GM10847 (cell line): ENCODE measurements around the gene GBX2.

Source experiments
- POLR2A ChIP-seq: IDR thresholded peaks from 2 replicates; pipeline ENCODE4 v1.6.1; 2011; ENCODE audit not compliant: insufficient read length; ENCODE audit errors: extremely low read depth

The GBX2 gene

DNA sequence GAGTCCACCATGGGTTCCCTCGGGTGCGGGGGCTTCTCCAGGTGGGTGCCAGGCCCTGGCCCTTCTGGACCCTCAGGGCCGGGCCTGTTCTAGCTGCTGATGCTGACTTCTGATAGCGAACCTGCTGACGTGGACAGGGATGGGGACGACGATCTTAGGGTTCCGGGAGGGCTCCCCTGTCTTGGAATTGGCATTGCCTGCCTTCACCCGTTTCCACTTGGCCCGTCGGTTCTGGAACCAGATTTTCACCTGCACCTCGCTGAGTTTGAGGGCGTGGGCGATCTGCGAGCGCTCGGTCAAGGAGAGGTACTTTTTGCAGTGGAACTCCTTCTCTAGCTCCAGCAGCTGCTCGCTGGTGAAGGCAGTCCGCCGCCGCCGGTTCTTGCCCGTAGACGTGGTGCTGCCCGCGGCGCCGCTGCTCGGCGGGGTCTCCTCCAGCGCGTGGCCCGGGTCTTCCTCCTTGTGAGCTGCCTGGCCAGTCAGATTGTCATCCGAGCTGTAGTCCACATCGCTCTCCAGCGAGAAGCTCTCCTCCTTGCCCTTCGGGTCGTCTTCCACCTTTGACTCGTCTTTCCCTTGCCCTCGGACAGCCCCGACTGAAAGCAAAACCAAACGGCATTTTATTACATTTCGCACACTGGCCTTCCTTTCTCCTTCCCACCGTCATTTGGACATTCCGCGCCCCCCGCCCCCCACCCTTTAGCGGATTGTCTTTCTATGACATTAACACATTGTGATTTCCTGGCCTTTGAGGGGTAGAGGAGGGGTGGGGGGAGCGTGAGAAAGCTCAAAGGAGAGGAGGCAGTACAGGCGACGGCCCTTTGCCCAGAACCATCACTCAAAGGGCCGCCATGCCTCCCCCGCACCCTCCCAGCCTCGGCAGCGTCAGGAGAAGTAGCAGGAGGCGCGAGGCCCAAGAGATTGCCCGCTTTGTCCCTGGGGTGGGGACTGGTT, 2.1 kb downstream of the GBX2 start:
- no peak for TF ChIP-seq POLR2A

DNA sequence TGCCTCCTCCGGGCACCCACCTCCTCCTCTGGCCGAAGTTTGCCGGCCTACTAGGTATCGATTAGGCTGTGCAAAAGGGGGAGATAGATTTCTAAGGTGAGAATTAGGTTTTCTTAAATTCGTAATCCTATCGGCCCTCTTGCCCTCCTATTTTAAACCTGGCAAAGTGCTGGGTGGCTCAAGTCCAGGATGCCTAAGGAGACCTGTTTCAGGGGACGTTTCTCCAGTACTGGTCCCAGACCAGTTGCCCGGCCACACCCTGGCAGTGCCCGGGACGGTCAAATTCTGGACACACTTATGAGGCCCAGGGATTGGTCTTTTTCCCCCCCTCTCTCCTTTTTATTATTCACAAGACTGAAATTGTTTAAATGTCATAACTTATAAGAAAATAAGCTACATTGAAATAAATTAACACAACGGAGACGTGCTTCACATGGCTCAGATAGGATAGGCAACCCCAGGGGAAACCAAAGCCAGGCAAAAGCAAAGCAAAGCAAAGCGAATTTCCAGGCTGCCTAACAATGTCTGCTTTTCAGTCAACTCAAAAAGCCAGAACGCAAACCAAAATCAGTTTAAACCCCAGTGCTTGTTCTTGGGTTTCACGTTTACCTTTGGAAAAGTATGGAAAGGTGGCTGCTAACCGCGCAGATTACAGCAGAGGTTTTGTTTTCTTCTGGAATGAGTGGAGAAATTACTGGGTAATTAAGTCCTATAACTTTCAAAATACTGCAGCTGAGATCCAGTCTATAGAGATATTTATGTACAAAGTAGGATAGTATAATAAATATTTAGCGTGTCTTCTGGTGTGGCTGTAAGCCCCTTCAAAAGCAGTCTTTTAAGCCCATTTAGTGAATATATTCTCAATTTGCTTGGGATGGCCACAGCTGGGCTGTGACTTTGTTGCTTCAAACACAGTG, 3.0 kb downstream of the GBX2 start:
- TF ChIP-seq POLR2A: no peak

DNA sequence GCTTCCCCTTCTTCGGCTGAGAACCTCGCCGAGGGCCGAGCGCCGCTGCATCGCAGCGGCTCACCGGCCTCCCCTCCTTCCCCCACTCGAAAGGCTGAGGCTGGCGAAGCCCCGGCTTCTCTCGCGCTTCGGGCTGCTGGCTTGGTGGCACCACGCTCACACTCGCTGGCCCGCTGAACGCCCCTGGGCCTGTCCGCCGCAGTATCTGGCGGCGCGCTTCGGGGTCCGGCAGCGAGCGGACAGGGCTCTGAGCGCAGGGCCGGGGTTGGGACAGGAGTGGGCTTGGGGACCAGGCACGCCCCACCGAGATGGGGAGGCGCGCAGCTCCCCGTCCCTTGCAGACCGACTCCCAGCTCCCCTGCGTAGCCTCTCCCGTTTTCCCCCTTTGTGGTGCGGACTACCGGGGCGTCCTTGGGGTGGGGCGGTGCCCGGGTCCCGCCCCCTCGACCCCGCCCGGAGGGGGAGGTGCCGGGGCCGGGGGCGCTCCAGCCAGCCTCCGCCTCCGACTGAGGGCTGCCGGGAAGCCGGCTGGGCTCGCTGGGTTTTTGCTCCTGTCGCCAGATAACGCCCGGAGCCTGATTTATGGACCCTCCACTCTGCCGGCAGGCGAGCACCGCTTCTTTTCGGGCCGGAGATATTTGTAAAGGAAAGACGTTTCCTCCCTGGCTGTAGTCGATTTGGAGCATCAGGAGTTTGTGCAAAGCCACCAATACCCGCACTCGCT, 3.8 kb downstream of the GBX2 start:
- TF ChIP-seq POLR2A: no peak

DNA sequence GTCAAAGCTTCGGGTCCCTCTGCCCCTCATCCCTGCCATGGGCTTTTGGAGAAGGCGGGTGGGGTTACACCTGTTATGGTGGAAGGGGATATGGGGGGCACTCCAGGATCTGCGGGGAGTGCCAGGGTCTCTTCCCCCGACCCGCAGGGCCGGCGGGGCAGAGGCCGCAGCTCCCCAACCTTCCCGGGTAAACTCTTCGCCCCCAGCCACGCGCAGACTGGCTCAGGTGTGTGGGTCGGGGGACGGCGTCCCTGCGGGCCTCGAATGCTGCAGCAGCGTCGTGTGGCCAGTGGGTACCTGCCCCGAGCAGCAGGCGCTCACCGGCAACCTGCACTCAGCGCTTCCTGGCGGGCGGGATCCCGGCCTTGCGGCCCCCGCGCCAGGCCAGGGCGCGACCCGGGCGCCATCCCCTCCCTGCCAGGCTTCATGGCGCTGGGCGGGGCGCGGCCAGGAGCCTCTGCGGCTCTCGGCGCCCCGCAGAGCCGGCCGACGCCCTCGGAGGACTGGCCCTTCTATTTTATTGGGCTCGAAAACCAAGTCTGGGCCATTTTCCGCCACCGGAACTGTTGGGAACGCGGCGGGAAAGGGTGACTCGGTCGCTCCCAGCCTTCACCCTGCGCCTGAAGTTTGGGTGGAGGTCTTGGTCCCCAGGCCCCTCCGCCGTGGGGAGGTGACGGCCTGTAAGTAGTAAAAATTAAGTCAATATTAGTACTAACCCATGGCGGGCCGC, 4.5 kb downstream of the GBX2 start:
- no peak for TF ChIP-seq POLR2A

DNA sequence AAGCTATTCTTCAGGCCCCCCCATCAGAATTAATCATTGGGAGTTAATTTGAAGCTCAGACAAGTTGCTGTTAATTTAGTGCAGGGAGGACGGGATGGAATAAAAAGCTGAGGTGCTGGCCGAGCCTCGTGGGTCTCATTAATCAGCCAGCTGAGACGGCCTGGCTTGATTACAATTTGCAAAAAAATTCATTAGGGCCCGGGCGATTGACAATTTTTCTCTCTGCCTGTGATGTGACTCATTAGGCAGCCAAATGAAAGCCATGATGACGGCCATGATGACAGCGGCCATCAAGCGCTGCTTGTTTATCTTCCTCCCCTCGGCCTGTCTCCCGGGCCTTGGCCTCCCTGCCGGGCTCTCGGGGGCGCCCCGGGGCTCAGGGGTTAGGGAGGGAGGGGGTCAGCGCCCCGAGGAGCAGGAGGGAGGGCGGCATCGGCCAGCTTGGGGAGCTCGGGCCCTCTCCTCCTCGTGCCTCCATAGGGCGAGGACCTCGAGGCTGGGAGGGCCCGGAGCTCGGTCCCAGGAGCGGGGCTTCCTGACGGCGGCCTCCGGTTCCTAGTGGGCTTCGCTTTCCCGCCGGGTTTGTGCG, 5.2 kb downstream of the GBX2 start:
- TF ChIP-seq POLR2A: no peak

DNA sequence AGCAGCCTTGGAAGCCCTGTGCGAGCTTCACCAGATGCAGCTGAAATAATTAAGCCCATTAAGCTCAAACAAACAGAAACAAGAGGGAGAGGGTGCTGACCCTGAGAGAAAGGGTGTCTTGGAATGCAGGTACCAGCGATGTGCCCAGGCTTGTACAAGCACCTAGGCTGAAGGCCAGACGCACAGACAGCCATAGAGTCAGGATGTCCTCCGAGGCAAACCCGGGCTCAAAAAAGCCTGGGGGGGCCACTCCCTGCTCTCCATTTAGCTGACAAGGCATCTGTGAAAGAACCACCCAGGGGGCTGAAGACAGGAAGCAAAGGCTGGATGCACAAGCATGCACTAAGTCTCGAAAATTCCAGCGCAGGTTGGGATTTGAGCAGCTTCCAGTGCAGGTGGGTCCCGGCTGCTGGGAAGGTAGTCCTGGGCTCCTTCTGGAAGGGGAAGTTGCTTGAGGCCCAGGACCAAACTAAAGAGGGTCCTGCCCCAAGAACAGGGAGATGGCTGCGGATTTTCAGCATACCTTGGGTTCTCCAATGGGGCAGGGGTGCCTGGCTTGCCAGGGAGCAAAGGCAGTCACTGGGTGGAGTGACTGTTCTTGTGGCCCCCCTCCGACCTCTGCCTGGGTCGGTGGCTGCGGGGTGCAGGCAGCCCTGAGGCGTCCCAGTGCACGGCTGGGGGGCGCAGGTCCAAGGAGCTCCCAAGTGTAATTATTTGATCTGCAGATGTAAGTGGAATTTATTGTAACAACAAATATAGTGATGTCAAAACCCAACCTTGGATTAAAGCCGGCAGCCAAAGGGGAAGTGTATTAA, 5.9 kb downstream of the GBX2 start:
- TF ChIP-seq POLR2A: no peak

DNA sequence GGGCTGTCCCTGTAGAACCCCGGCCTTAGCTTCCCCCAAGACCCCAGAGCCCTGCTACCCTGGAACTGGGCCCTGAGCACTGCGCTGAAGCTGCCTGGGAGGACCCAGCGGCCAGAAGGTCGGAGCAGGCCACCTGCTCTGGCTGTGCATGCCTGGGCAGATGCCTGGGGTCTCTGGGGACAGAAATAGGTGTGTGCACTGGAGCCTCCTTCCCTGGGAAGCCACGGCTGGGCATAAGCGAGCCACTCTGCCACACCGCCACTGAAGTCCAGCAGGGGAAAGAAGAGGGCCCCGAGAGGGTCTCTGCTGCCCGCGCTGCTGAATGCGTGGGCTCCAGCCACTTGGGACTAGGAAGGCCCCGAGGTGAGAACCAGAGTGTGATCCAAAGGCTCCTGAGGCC, 6.7 kb downstream of the GBX2 start:
- no peak for TF ChIP-seq POLR2A

DNA sequence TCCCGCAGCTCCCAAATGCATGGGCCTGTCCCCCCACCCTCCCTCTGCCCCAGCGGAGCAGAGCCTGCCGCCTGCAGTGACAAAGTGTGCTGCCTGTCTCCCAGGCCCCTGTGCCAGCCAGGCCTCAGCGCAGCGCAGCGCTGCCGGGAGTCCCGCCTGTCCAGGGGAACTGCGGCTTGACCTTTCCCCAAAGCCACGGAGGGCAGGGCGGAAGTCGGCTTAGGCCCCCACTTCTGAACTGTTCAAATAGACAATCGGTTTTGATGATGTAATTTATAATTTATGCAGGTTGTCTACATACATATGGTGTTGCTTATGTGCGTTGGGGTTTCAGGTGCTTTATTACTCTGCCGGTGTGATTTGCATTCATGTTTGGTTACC, 7.1 kb downstream of the GBX2 start:
- no peak for TF ChIP-seq POLR2A

DNA sequence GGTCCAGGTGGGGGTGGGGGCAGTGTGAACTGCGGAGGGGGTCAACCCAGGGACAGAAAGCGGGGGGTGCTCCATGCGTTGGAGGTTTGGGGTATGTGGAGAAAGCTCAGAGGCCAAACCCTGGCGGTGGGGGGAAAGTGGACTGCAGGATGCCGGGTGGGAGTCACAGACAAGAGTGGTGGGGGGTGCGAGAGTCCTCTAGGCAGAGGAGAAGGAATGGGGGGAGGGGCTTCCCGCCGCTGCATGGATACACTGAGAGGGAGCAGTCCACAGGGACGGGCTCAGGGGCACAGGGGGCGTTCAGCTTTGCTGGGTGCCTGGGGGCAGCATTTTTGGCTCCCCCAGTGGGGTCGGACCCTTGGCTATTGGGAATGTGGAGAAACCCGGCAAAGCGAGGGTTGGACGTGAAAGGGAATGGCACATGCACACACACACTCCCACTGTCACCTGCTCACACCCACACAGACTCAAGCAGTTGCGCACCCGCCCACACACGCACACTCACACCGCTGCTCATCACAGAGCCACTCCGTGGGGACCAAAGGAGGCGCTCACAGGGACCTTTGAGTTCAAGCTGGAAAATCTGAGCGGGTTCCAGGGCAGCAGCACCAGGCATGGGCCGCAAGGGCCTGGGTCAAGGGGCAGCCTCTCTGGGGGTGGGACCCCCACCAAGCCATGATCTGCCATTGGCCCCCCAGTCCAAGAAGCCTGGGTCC, 7.7 kb downstream of the GBX2 start:
- no peak for TF ChIP-seq POLR2A

DNA sequence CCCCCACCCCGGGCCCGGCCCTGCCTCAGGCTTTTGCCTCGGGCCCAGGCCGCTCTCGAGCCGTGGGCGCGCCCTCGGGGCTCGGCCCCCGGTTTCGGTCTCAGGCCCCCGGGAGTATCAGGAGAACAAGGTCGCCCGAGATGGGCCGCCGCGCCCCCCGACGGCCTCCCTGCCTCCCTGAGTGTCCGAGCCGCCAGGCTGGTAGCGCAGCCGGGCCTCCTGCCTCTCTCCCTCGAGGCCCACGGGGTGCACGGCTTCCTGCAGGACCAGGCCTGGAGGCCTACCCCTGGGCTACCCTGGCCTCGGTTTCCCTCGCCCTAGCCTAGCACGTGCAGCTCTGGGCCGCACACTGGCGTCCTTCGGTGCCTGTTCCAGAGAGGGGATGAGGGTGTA, 8.4 kb downstream of the GBX2 start:
- TF ChIP-seq POLR2A: no peak

DNA sequence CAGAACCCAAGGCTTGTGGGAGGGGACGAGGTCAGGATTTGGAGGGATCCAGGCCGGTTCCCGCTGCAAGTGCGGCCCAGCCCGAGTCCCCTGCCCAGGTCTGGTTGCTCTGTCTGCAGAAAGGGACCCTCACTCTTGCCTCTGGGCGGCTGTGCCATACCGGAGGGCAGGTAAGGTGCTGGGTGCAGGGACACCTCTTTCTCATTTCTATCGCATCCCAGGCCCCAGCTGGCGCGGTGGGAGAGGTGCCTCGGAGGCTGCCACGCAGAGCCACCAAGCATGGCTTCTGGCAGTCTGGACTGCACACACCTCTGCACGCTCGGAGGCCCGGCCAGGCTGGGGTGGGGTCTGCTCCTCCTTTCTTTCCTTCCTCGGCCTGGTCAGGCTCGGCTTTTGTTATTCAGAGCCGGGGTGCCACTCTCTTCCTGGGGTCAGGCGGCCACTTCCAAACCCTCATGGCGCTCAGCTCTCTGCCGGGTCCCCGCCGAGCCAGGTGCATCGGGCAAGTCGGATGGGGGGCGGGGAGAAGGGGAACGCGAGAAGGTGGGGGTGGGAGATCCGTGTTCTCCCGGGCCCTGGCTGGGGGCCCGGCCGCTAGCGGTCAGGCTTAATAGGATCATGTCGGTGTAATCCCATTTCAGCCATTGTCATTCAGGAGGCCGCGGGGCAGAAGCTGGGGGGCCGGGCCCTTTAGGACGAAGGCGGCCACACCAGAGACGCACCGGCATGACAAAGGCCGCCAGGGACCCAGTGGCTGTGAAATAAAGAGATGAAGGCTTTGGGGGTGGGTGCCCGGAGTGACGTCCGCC, 9.0 kb downstream of the GBX2 start:
- TF ChIP-seq POLR2A: no peak

DNA sequence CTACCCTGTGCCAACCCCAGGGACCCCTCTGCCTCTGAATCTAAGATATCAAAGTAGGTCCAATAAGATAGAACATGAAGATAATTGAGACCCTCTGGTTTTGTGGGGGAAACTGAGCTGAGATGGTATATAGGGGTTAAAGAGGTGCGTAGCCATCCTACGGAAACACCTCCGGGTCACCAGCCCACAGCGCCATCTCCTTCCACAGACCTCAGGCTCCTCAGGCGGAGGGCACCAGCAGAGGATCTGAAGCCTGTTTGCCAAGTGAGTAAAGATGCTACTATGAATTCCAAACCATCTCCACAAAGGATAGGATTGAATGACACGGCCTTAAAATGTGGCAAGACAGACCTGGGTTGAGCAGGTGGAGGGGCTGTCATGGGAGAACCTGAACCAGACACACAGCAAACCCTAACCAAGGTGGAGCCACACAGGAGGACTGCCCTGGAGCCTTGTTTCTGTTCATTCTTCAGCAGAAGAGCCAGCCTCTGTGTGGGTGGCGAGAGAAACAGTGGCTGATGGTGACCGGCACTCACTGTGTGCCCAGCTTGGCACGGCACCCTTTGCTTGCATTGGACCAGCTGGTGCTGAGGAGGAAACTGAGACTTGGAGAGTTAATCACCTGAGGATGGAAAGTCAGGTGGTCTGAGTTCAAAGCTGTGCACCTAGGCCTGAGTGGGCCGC, 10.2 kb downstream of the GBX2 start:
- TF ChIP-seq POLR2A: no peak

DNA sequence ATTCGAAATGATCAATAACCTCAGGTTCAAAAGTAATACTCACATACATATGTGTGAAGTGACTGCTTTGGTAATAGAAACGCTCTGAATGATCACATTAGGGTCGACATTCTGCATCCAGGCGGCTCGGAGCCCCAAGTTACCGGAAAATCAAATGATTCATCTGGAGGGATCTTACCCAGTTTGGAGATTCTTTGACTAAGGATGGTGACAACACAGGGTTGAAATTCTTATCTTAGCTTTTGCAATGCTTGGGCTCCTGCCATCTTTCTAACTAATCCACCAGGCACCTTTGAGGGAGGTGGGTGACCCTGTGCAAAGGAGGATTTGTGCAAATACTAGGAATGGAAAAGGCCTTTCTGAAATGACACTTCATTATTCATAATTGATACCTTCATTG, 10.8 kb downstream of the GBX2 start:
- no peak for TF ChIP-seq POLR2A
